PC-3 (cell line): Measurements from ENCODE around the gene TRIM43B. TPM values are rescaled to one million over a fixed set of nuclear protein-coding genes. Genes with fewer than 3 reads are reported as not detected.
A peak's percentile ranks its signal among the peaks of the same experiment; 100 is the strongest.

Experiments
- ATAC-seq: fragments of 200-7000 bp; cut with Tn5 transposase; 2 replicates; pipeline ENCODE4 v1.9.1; 2020; ENCODE audit warnings: mild to moderate bottlenecking, moderate library complexity
- BruUV-seq: library from RNA; stranded (reverse); fragments of 400-500 nt; replicated peaks from 2 replicates; lab custom pipeline; 2021; lab: Mats Ljungman, UMichigan
- CTCF ChIA-PET: fragments of 300-600 bp; sonication (Branson Sonifier 250); formaldehyde crosslinking; loops from one replicate; lab custom pipeline; 2022; ENCODE audit warnings: antibody characterized with exemption; lab: Charles Lee
- POLR2A ChIA-PET: fragments of 300-600 bp; sonication (Branson Sonifier 250); formaldehyde crosslinking; loops from one replicate; lab custom pipeline; 2022; ENCODE audit warnings: antibody characterized with exemption; ENCODE audit not compliant: unreplicated experiment; lab: Charles Lee
- DNase-seq: peaks from one replicate; pipeline ENCODE4 v3.0.0-alpha.2; 2015
- H2AFZ ChIP-seq: fragments of 300-600 bp; sonication (generic); 2 replicates; pipeline ENCODE4 v1.6.0; 2016; ENCODE audit warnings: antibody characterized with exemption, low read length
- H3F3A ChIP-seq: fragments of 300-600 bp; sonication (generic); one replicate; pipeline ENCODE4 v1.6.0; 2017; ENCODE audit warnings: antibody characterized with exemption, low read length, control low read depth, mild to moderate bottlenecking; ENCODE audit not compliant: unreplicated experiment
- H3K27ac ChIP-seq: fragments of 300-600 bp; sonication (generic); 2 replicates; pipeline ENCODE4 v1.5.1; 2016; ENCODE audit warnings: mild to moderate bottlenecking, low read length
- H3K27me3 ChIP-seq: fragments of 300-600 bp; sonication (generic); 2 replicates; pipeline ENCODE4 v1.6.1; 2016; ENCODE audit warnings: low read length, mixed read lengths
- H3K36me3 ChIP-seq: fragments of 300-600 bp; sonication (generic); 2 replicates; pipeline ENCODE4 v1.6.1; 2016; ENCODE audit warnings: low read depth, mixed run types, low read length, mixed read lengths
- H3K4me1 ChIP-seq: fragments of 300-600 bp; sonication (generic); 2 replicates; pipeline ENCODE4 v1.5.1; 2016; ENCODE audit warnings: low read length; ENCODE audit not compliant: insufficient read depth
- H3K4me2 ChIP-seq: fragments of 300-600 bp; sonication (generic); 2 replicates; pipeline ENCODE4 v1.6.0; 2016; ENCODE audit warnings: low read length
- H3K4me3 ChIP-seq: fragments of 300-600 bp; sonication (generic); 2 replicates; pipeline ENCODE4 v1.5.1; 2016; ENCODE audit warnings: mild to moderate bottlenecking, low read length, mixed read lengths
- H3K79me2 ChIP-seq: fragments of 300-600 bp; sonication (generic); 2 replicates; pipeline ENCODE4 v1.6.1; 2017; ENCODE audit warnings: low read length, mixed read lengths
- H3K9ac ChIP-seq: fragments of 300-600 bp; sonication (generic); 2 replicates; pipeline ENCODE4 v1.6.0; 2016; ENCODE audit warnings: mild to moderate bottlenecking, low read length
- H3K9me2 ChIP-seq: fragments of 300-600 bp; sonication (generic); replicated peaks from 2 replicates; pipeline ENCODE4 v1.6.1; 2016; ENCODE audit warnings: mixed run types, low read length, mixed read lengths
- H3K9me3 ChIP-seq: fragments of 300-600 bp; sonication (generic); 2 replicates; pipeline ENCODE4 v1.6.1; 2016; ENCODE audit warnings: low read length, mixed read lengths
- H4K20me1 ChIP-seq: fragments of 300-600 bp; sonication (generic); 2 replicates; pipeline ENCODE4 v1.6.1; 2016; ENCODE audit warnings: low read length, mixed read lengths
- EZH2 ChIP-seq: fragments of 300-600 bp; sonication (generic); IDR thresholded peaks from one replicate; pipeline ENCODE4 v1.6.1; 2017; ENCODE audit warnings: antibody characterized with exemption, mild to moderate bottlenecking, low read length; ENCODE audit not compliant: unreplicated experiment
- EZH2phosphoT487 ChIP-seq: fragments of 300-600 bp; sonication (generic); IDR thresholded peaks from 2 replicates; pipeline ENCODE4 v1.6.1; 2018; ENCODE audit warnings: mild to moderate bottlenecking, antibody characterized with exemption, low read length, borderline replicate concordance
- intact Hi-C: fragments of 100-400 bp; cut with micrococcal nuclease; formaldehyde crosslinking; loops from 2 replicates; pipeline ENCODE4 v1.9.0; 2023
- total RNA-seq: library from RNA; depleted of rRNA; stranded (reverse); fragments of >200 nt; gene quantifications from 2 replicates; pipeline ENCODE4 v1.2.3, GENCODE V29; 2014
- TF ChIP-seq, protein P1 (sequence below): fragments of 300-600 bp; sonication (generic); conservative IDR thresholded peaks from 2 replicates; pipeline ENCODE4 v1.5.1; 2017; ENCODE audit warnings: antibody characterized with exemption, low read depth, mild to moderate bottlenecking, low read length

TRIM43B gene
- total RNA-seq, 1 experiment from 2014 or later = not detected

- peaks cover 62% of the 10 kb centered on the region for H3K79me2 ChIP-seq
- DNase-seq = peak; percentile 67
- CTCF ChIA-PET = no interaction called here
- no TSS peak for BruUV-seq
- TF ChIP-seq EZH2 = no peak
- TF ChIP-seq, protein P1, sequence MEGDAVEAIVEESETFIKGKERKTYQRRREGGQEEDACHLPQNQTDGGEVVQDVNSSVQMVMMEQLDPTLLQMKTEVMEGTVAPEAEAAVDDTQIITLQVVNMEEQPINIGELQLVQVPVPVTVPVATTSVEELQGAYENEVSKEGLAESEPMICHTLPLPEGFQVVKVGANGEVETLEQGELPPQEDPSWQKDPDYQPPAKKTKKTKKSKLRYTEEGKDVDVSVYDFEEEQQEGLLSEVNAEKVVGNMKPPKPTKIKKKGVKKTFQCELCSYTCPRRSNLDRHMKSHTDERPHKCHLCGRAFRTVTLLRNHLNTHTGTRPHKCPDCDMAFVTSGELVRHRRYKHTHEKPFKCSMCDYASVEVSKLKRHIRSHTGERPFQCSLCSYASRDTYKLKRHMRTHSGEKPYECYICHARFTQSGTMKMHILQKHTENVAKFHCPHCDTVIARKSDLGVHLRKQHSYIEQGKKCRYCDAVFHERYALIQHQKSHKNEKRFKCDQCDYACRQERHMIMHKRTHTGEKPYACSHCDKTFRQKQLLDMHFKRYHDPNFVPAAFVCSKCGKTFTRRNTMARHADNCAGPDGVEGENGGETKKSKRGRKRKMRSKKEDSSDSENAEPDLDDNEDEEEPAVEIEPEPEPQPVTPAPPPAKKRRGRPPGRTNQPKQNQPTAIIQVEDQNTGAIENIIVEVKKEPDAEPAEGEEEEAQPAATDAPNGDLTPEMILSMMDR = peak; percentile 44; the same call in 1 of the 2 replicates
- peak overlapping the region; percentile 93 for H3K9ac ChIP-seq
- peaks cover 10% of the 10 kb centered on the region for H3K36me3 ChIP-seq
- H3K9me3 ChIP-seq = no peaks in the 10 kb centered on the region
- peak overlapping the region; percentile 78 for H2AFZ ChIP-seq
- H3K4me1 ChIP-seq = peaks cover 33% of the 10 kb centered on the region
- ATAC-seq = peak; percentile 91
- H3K27ac ChIP-seq = peak overlapping the region; percentile 57
- H3K4me3 ChIP-seq = peak overlapping the region; percentile 99
- intact Hi-C loops = no loop called here
- H3K4me2 ChIP-seq = peak overlapping the region; percentile 99
- no peaks in the 10 kb centered on the region for H3F3A ChIP-seq
- no peaks in the 10 kb centered on the region for H3K9me2 ChIP-seq
- POLR2A ChIA-PET = no interaction called here
- H3K27me3 ChIP-seq = no peaks in the 10 kb centered on the region
- 0 out of 2 replicates have a peak, but pooled peaks cover 9% of the 10 kb centered on the region for H4K20me1 ChIP-seq
Observed at GRCh38 chr2:95526360-95527341, 42.1 kb upstream of the TRIM43B start.

DNA sequence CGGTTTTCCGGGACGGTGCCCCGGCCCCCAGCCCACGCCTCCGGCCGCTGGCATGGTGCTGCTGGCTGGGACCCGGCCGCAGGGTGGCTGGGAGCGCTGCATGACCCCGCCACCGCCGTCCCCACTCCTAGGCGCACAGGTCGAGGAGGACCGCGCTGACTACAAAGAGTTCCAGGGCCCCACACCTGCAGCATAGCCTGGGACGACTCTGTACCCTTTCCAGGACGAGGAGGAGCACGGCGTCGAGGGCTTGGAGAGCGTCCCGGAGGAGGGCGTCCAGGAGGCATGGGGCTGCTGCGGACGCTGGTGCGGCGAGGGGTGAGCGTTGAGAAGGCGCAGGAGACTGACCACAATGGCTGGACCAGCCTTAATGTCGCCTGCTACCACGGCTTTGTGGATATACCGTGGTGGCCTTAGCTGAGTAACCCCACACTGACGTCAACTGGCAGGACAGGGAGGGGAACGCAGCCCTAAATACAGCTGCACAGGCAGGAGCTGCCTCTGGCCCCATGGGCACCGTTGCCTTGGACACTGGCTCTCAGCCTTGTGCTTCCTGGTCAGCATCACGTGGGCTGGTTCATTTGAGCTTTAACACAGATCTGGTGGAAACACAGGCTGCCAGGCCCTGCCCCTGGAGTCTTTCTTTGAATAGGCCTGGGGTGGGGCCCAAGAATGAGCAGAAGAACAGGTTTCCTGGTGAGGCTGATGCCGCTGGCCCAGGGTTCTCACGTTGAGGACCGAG lies 40.9 kb upstream of the TRIM43B start:
- Histone ChIP-seq H3K9ac (peak overlapping the region; percentile 93; the same call in 1 of the 2 replicates), H4K20me1 (0 out of 2 replicates have a peak, but pooled peaks cover 9% of the 10 kb centered on the region), H3K79me2 (peaks cover 51% of the 10 kb centered on the region), H3K4me2 (peak overlapping the region; percentile 99), H3K9me3 (no peaks in the 10 kb centered on the region), H3K27me3 (no peaks in the 10 kb centered on the region), H3K36me3 (peaks cover 8% of the 10 kb centered on the region; the same call in 1 of the 2 replicates), H3K4me1 (peaks cover 25% of the 10 kb centered on the region), H2AFZ (peak overlapping the region; percentile 78; the same call in 1 of the 2 replicates), H3F3A (no peaks in the 10 kb centered on the region), H3K27ac (peak overlapping the region; percentile 57; the same call in 1 of the 2 replicates), H3K9me2 (no peaks in the 10 kb centered on the region), H3K4me3 (peak overlapping the region; percentile 99)
- POLR2A ChIA-PET = no interaction called here
- no TSS peak for BruUV-seq
- CTCF ChIA-PET = no interaction called here
- no peak for ATAC-seq
- DNase-seq = peak; percentile 36
- intact Hi-C loops = no loop called here
- TF ChIP-seq EZH2 (no peak), EZH2phosphoT487 (no peak)
- TF ChIP-seq, protein P1 = no peak
